Kidney tubule cell (primary cell): ENCODE results near the gene OPALIN.

Experiments used
- DNase-seq: peaks from one replicate; pipeline ENCODE4 v3.0.0-alpha.2; 2018; ENCODE audit warnings: low spot score

The OPALIN gene

GRCh38 chr10:96374004-96374403 lies 15.2 kb upstream of the OPALIN start:
- DNase-seq: no peak

- no peak for DNase-seq
These were observed 12.6 kb upstream of the OPALIN start for GRCh38 chr10:96371356-96371755.

- peak; percentile 54 for DNase-seq
These were observed 11.9 kb upstream of the OPALIN start for GRCh38 chr10:96370584-96371157.

- DNase-seq: no peak
These were observed 11.2 kb upstream of the OPALIN start for GRCh38 chr10:96369890-96370583.

- no peak for DNase-seq
These were observed 10.2 kb upstream of the OPALIN start for GRCh38 chr10:96368971-96369370.

- DNase-seq: no peak
These were observed 8.7 kb upstream of the OPALIN start for GRCh38 chr10:96367470-96367869.

- no peak for DNase-seq
These were observed 7.7 kb upstream of the OPALIN start for GRCh38 chr10:96366508-96366907.

GRCh38 chr10:96365571-96365970 lies 6.8 kb upstream of the OPALIN start:
- no peak for DNase-seq

GRCh38 chr10:96360766-96361165 lies 2.0 kb upstream of the OPALIN start:
- no peak for DNase-seq

- no peak for DNase-seq
These were observed 1.5 kb upstream of the OPALIN start for GRCh38 chr10:96360331-96360730.

GRCh38 chr10:96359616-96360015 lies 814 bp upstream of the OPALIN start:
- no peak for DNase-seq

GRCh38 chr10:96357038-96357620 lies 1.7 kb downstream of the OPALIN start:
- DNase-seq: no peak

- no peak for DNase-seq
These were observed 6.2 kb downstream of the OPALIN start for GRCh38 chr10:96352582-96352981.

GRCh38 chr10:96352027-96352426 lies 6.8 kb downstream of the OPALIN start:
- DNase-seq: no peak

- DNase-seq: no peak
These were observed 12.5 kb downstream of the OPALIN start for GRCh38 chr10:96346295-96346694.

GRCh38 chr10:96345222-96345621 lies 13.6 kb downstream of the OPALIN start:
- DNase-seq: no peak

- no peak for DNase-seq
These were observed 14.6 kb downstream of the OPALIN start for GRCh38 chr10:96344178-96344577.

GRCh38 chr10:96342402-96342801 lies 16.4 kb downstream of the OPALIN start:
- no peak for DNase-seq

- no peak for DNase-seq
These were observed 17.3 kb downstream of the OPALIN start for GRCh38 chr10:96341219-96342182.

- peak; percentile 65 for DNase-seq
These were observed 18.6 kb downstream of the OPALIN start for GRCh38 chr10:96339956-96340904.

- DNase-seq: no peak
These were observed 19.4 kb downstream of the OPALIN start for GRCh38 chr10:96339383-96339782.
